ENCODE results near the gene TACC2.
"Not testable (repeated sequence)": the region's sequence is repeated elsewhere in the genome, so short reads cannot be mapped to it uniquely, and the experiment has no call there.

Gene TACC2, protein sequence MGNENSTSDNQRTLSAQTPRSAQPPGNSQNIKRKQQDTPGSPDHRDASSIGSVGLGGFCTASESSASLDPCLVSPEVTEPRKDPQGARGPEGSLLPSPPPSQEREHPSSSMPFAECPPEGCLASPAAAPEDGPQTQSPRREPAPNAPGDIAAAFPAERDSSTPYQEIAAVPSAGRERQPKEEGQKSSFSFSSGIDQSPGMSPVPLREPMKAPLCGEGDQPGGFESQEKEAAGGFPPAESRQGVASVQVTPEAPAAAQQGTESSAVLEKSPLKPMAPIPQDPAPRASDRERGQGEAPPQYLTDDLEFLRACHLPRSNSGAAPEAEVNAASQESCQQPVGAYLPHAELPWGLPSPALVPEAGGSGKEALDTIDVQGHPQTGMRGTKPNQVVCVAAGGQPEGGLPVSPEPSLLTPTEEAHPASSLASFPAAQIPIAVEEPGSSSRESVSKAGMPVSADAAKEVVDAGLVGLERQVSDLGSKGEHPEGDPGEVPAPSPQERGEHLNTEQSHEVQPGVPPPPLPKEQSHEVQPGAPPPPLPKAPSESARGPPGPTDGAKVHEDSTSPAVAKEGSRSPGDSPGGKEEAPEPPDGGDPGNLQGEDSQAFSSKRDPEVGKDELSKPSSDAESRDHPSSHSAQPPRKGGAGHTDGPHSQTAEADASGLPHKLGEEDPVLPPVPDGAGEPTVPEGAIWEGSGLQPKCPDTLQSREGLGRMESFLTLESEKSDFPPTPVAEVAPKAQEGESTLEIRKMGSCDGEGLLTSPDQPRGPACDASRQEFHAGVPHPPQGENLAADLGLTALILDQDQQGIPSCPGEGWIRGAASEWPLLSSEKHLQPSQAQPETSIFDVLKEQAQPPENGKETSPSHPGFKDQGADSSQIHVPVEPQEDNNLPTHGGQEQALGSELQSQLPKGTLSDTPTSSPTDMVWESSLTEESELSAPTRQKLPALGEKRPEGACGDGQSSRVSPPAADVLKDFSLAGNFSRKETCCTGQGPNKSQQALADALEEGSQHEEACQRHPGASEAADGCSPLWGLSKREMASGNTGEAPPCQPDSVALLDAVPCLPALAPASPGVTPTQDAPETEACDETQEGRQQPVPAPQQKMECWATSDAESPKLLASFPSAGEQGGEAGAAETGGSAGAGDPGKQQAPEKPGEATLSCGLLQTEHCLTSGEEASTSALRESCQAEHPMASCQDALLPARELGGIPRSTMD (N-terminal part only)

GRCh38 chr10:121988361-121989324 lies at the start of gene TACC2:
Gene TACC2 (plus strand): TSS chr10:121989163. CDS start chr10:122021982, 32,819 bp downstream.
- DNase-seq, result no peak

- DNase-seq, result no peak
These were observed 47.4 kb upstream of the TACC2 start for GRCh38 chr10:121941532-121941931.

DNA sequence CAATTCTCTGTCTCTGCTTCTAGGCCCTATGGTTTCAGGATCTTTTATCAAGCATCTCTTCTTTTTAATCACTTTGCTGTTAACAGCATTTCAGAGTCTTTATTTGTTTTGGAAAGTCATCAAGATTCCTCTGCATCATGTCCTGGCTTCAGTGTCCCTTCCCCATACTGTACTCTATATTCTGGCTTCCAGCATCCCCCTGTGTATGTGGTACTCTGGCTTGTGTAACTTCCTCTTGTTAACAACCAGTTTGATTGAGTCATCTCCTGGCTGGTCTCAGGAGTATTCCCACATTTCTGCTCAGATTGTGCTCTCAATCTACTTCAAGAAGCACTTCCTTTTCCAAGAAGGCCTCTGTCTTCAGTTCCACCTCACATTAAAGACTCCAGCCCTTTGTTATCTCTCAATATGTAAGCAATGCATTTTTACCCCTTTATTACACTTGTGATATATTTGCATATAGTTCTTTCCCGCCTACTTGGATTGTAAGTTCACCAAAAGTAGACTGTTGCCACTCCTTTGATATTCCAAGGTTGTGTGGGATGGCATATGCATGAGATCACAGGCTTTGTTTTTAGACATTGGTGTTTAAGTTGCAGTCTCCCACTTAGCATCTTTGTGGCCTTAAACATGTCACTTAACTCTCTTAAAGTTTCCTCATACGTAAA lies 46.1 kb upstream of the TACC2 start:
- no peak for DNase-seq

DNA sequence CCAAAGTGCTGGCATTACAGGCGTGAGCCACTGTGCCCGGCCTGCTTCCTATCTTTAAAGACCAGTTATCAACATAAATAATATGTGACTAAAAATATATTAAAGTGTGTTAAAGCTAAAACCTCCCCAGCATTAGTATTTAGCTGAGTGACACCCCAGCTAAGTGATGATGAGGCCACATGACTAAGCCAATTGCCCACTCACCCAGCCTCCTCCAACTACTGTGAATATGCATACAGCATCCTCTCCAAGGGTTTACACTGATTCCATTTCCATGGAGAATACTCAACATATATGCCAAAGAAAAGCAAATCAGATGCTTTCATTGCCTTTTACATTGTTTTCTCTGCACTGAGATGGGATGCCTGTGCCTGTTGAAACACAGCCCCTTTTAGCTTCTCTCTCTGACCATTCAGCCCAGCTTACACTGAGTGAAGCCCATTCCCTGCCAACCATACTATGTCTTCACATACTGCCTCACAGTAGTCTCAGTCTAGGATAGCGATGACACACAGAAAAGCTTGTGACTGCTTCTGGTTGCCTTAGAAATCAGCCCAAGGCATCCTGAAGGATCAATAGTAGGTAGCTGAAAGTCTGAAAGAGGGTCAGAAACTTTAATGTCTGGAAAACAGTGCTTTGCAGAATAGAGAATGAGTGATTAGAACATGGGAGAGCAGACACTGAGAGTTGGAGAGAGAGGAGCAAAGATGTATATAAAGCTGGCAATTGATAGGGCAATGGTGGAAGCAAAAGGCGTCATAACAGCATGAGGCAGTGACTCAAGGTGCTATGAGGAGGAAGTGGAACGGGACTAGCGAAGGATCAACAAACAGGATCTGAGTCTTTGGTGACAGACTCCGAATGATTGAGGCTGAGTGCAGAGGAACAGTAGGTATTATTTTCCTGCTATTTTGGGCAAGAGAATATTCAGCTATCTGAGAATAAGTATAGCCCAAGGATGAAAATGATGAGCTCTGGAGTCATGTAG lies 41.3 kb upstream of the TACC2 start:
- no peak for DNase-seq

DNA sequence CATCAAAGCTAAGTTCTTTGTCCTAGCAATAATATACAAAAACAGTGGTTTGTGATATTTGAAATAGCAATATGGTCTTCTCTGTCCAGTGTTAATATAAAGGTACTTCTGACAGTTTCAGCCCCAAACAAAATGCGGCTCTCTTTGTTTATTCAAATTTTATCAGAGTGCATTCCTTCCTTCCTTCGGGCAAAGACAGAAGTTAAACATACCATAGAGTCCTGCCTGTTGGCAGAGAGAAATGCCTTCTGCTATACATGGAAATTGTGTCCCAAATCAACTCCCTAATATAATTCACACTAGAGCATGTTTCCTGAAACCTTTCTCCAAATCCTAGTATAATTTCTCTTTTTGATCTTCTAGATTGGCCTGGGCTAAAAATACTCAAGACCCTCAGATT lies 39.9 kb upstream of the TACC2 start:
- DNase-seq, result no peak

GRCh38 chr10:121949451-121949850 lies 39.5 kb upstream of the TACC2 start:
- DNase-seq, result no peak

- no peak for DNase-seq
These were observed 36.7 kb upstream of the TACC2 start for GRCh38 chr10:121952226-121952625.

DNA sequence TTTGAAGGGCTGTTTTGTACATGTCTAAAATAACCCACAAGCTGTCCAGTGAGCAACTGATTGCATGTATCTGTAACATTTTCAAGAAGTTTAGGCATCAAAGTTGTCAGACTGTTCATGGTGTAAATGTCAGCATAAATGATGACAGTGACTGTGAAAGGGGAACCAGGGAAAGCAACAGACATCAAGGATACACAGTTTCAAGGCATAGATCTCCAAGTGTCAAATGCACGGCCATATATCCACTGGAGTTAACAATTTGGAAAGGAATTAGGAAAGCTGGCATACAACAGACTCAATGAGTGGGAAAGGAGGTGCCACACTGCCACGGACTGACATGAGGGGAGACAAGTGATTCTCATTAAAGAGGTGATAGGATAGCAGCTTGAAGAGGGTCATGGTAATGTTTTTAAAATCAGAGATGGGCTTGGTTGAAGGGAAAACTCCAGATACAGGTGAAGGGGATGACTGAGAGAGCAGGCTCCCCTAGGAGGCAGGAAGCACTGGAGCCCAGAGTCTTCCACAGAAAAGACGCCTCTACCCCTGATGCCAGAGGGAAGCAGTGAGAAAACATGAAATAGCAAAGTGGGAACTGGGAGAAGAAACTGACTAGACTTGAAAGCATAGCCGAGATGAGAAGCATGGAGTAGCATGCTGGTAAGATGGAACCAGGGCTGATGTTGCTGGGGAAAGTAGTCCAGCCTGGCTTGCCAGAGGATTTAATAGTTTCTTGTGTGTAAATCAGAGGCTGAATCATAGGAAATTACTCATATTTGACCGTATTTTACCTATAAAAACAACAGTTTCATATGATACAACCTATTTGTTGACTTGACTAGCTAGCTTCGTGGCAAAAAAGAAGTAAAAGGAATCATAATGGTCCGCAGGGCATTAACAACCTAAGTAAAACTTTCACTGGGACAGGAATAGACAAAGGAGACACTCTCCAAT lies 32.6 kb upstream of the TACC2 start:
- DNase-seq, result no peak

- DNase-seq, result no peak
These were observed 29.3 kb upstream of the TACC2 start for GRCh38 chr10:121959671-121960070.

GRCh38 chr10:121961456-121961855 lies 27.5 kb upstream of the TACC2 start:
- no peak for DNase-seq

GRCh38 chr10:121965996-121966395 lies 23.0 kb upstream of the TACC2 start:
- DNase-seq, result no peak

DNA sequence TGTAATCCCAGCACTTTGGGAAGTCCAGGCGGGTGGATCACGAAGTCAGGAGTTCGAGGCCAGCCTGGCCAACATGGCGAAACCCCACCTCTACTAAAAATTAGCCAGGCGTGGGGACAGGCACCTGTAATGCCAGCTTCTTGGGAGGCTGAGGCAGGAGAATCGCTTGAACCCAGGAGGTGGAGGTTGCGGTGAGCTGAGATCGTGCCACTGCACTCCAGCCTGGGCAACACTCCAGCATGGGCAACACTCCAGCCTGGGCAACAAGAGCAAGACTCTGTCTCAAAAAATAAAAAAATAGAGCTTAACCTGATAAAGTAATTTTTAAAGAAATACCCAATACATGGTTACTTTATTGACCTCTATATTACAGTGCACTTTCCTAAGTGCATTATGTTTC lies 19.9 kb upstream of the TACC2 start:
- DNase-seq, result not testable (repeated sequence)

- DNase-seq, result no peak
These were observed 14.9 kb upstream of the TACC2 start for GRCh38 chr10:121974019-121974534.

- DNase-seq, result no peak
These were observed 14.2 kb upstream of the TACC2 start, which contains the start of gene NSMCE4A for GRCh38 chr10:121974535-121975294. Gene NSMCE4A (minus strand): TSS chr10:121975217. CDS start chr10:121975165, 52 bp downstream.

GRCh38 chr10:121975295-121976086 lies 13.5 kb upstream of the TACC2 start:
- DNase-seq, result no peak

DNA sequence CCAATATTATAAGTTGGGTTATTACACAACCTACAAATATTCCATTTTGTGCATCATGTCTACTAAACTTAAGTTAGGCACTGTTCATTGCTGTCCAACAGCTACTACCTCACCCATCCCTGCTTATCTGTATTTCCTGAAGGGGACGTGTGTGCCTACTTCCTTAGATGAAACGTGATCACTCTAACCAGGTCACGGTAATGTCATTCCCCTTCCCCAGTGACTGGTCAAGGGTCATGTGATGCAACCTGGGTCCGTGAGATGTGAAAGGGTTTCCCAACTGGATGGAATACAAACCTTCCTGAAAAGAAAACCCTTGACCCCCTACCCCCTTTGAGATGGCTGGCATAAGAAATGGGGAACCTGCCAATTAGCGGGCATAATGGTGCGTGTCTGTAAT lies 12.4 kb upstream of the TACC2 start:
- DNase-seq, result no peak

- no peak for DNase-seq
These were observed 10.5 kb upstream of the TACC2 start for GRCh38 chr10:121978511-121978910.

Data from NCI-H2107 (cell line).